HEK293 (cell line): ENCODE data around the gene KREMEN1.

ENCODE experiments used
- BCL11A ChIP-seq: fragments of 450-650 bp; formaldehyde crosslinking; IDR thresholded peaks from 2 replicates; pipeline ENCODE4 v1.5.1; 2016; ENCODE audit warnings: low read depth, missing biosample characterization, missing genetic modification characterization
- GLI2 ChIP-seq: fragments of 450-650 bp; formaldehyde crosslinking; IDR thresholded peaks from 2 replicates; pipeline ENCODE4; 2017; ENCODE audit warnings: missing biosample characterization, missing genetic modification characterization, low read depth, borderline replicate concordance
- HOXA7 ChIP-seq: sonication (generic); formaldehyde crosslinking; IDR thresholded peaks from 2 replicates; pipeline ENCODE4 v1.8.1; 2022; ENCODE audit warnings: missing genetic modification reagents, borderline replicate concordance
- HOXC10 ChIP-seq: sonication (generic); formaldehyde crosslinking; IDR thresholded peaks from 2 replicates; pipeline ENCODE4 v1.8.1; 2023; ENCODE audit warnings: mild to moderate bottlenecking, missing genetic modification reagents
- KLF10 ChIP-seq: fragments of 450-650 bp; IDR thresholded peaks from 2 replicates; pipeline ENCODE4 v1.5.1; 2018; ENCODE audit warnings: missing biosample characterization, mild to moderate bottlenecking, missing genetic modification characterization
- MYNN ChIP-seq: fragments of 450-650 bp; formaldehyde crosslinking; IDR thresholded peaks from 2 replicates; pipeline ENCODE4 v1.5.1; 2016; ENCODE audit warnings: missing biosample characterization, missing genetic modification characterization, borderline replicate concordance
- SALL2 ChIP-seq: fragments of 450-650 bp; formaldehyde crosslinking; IDR thresholded peaks from 2 replicates; pipeline ENCODE4 v1.5.0; 2017; ENCODE audit warnings: missing biosample characterization, mild to moderate bottlenecking, missing genetic modification characterization, borderline replicate concordance
- SCRT1 ChIP-seq: fragments of 450-650 bp; formaldehyde crosslinking; IDR thresholded peaks from 2 replicates; pipeline ENCODE4 v1.5.1; 2016; ENCODE audit warnings: missing biosample characterization, missing genetic modification characterization, borderline replicate concordance
- YY1 ChIP-seq: fragments of 450-650 bp; formaldehyde crosslinking; IDR thresholded peaks from 2 replicates; pipeline ENCODE4 v1.5.1; 2018; ENCODE audit warnings: missing biosample characterization, missing genetic modification characterization
- ZFP3 ChIP-seq: fragments of 450-650 bp; formaldehyde crosslinking; IDR thresholded peaks from 2 replicates; pipeline ENCODE4 v1.5.1; 2016; ENCODE audit warnings: low read depth, missing biosample characterization, missing genetic modification characterization
- ZFP37 ChIP-seq: fragments of 450-650 bp; formaldehyde crosslinking; IDR thresholded peaks from 2 replicates; pipeline ENCODE4 v1.5.1; 2016; ENCODE audit warnings: missing biosample characterization, missing genetic modification characterization
- ZNF112 ChIP-seq: fragments of 450-650 bp; formaldehyde crosslinking; IDR thresholded peaks from 2 replicates; pipeline ENCODE4 v1.5.0; 2017; ENCODE audit warnings: missing biosample characterization, missing genetic modification characterization
- ZNF121 ChIP-seq: fragments of 450-650 bp; formaldehyde crosslinking; IDR thresholded peaks from 2 replicates; pipeline ENCODE4 v1.5.1; 2016; ENCODE audit warnings: missing biosample characterization, missing genetic modification characterization
- ZNF146 ChIP-seq: fragments of 450-650 bp; formaldehyde crosslinking; IDR thresholded peaks from 2 replicates; pipeline ENCODE4 v1.5.1; 2016; ENCODE audit warnings: missing biosample characterization, missing genetic modification characterization
- ZNF157 ChIP-seq: fragments of 450-650 bp; formaldehyde crosslinking; IDR thresholded peaks from 2 replicates; pipeline ENCODE4 v1.5.1; 2016; ENCODE audit warnings: missing biosample characterization, missing genetic modification characterization
- ZNF24 ChIP-seq: fragments of 450-650 bp; formaldehyde crosslinking; IDR thresholded peaks from 2 replicates; pipeline ENCODE4 v1.5.1; 2016; ENCODE audit warnings: missing biosample characterization, missing genetic modification characterization
- ZNF292 ChIP-seq: fragments of 450-650 bp; formaldehyde crosslinking; IDR thresholded peaks from 2 replicates; pipeline ENCODE4 v1.5.1; 2016; ENCODE audit warnings: low read depth, missing biosample characterization, missing genetic modification characterization, borderline replicate concordance
- ZNF335 ChIP-seq: fragments of 450-650 bp; formaldehyde crosslinking; conservative IDR thresholded peaks from 2 replicates; pipeline ENCODE4 v1.5.1; 2016; ENCODE audit warnings: missing biosample characterization, missing genetic modification characterization
- ZNF350 ChIP-seq: fragments of 450-650 bp; formaldehyde crosslinking; IDR thresholded peaks from 2 replicates; pipeline ENCODE4 v1.5.0; 2017; ENCODE audit warnings: missing biosample characterization, mild to moderate bottlenecking, missing genetic modification characterization
- ZNF404 ChIP-seq: fragments of 450-650 bp; formaldehyde crosslinking; IDR thresholded peaks from 2 replicates; pipeline ENCODE4 v1.5.1; 2017; ENCODE audit warnings: missing biosample characterization, missing genetic modification characterization
- ZNF521 ChIP-seq: fragments of 450-650 bp; formaldehyde crosslinking; IDR thresholded peaks from 2 replicates; pipeline ENCODE4 v1.5.1; 2017; ENCODE audit warnings: missing biosample characterization, mild to moderate bottlenecking, missing genetic modification characterization
- ZNF530 ChIP-seq: fragments of 450-650 bp; formaldehyde crosslinking; IDR thresholded peaks from 2 replicates; pipeline ENCODE4 v1.5.1; 2016; ENCODE audit warnings: low read depth, missing biosample characterization, missing genetic modification characterization
- ZNF571 ChIP-seq: fragments of 450-650 bp; formaldehyde crosslinking; IDR thresholded peaks from 2 replicates; pipeline ENCODE4 v1.5.0; 2017; ENCODE audit warnings: missing biosample characterization, missing genetic modification characterization
- ZNF629 ChIP-seq: fragments of 450-650 bp; formaldehyde crosslinking; IDR thresholded peaks from 2 replicates; pipeline ENCODE4 v1.5.1; 2017; ENCODE audit warnings: missing biosample characterization, missing genetic modification characterization
- ZNF768 ChIP-seq: fragments of 450-650 bp; formaldehyde crosslinking; IDR thresholded peaks from 2 replicates; pipeline ENCODE4 v1.5.1; 2018; ENCODE audit warnings: missing biosample characterization, mild to moderate bottlenecking, missing genetic modification characterization
- ZNF785 ChIP-seq: fragments of 450-650 bp; formaldehyde crosslinking; IDR thresholded peaks from 2 replicates; pipeline ENCODE4 v1.5.1; 2016; ENCODE audit warnings: missing biosample characterization, missing genetic modification characterization
- TF ChIP-seq, protein P1 (sequence below): fragments of 450-650 bp; formaldehyde crosslinking; IDR thresholded peaks from 2 replicates; pipeline ENCODE4 v1.5.1; 2017; ENCODE audit warnings: missing biosample characterization, missing genetic modification characterization
- TF ChIP-seq, protein P2 (sequence below): fragments of 450-650 bp; formaldehyde crosslinking; IDR thresholded peaks from 2 replicates; pipeline ENCODE4 v1.5.1; 2016; ENCODE audit warnings: missing biosample characterization, missing genetic modification characterization

Gene KREMEN1

DNA sequence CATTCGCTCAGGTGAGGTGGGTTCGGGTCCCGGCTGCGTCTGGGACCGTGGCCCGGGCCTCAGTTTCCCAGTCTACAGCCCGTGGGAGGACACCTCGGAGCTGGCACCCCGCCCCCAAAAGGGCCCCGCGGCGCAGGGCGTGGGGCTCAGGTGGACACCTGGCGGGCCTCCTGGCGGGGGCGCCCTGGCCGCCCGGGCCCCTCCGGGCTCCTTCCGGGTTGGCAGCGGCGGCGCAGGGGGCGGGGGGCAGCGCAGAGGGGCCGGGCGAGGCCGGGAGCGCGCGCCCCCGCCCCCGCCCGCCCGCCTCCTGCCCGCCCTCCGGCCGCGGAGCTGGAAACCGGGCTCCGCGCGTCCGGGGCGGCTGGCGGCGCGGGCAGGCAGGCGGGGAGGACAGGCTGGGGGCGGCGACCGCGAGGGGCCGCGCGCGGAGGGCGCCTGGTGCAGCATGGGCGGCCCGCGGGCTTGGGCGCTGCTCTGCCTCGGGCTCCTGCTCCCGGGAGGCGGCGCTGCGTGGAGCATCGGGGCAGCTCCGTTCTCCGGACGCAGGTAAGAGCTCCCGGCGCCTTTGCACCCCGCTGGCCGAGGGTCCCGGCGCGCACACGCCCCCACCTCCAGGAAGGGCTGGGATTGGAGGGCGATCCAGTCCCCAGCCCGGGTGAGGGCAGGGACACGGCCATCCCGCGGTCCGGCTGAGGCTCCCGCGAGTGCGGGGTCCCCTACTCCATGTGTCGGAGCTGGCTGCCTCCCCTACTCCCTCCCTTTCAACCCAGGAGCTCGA lies 132.9 kb downstream of the KREMEN1 start, which contains the start of gene EMID1 (continued):
- TF ChIP-seq ZNF521, result no peak
- no peak for TF ChIP-seq ZNF530 (tag by site-specific recombination)
- no peak for TF ChIP-seq GLI2 (tag by site-specific recombination)
- TF ChIP-seq ZNF292 (tag by site-specific recombination), result no peak
- no peak for TF ChIP-seq ZNF112
- TF ChIP-seq ZNF785 (tag by site-specific recombination), result no peak
- TF ChIP-seq SCRT1 (tag by site-specific recombination), result no peak
- TF ChIP-seq, protein P1, sequence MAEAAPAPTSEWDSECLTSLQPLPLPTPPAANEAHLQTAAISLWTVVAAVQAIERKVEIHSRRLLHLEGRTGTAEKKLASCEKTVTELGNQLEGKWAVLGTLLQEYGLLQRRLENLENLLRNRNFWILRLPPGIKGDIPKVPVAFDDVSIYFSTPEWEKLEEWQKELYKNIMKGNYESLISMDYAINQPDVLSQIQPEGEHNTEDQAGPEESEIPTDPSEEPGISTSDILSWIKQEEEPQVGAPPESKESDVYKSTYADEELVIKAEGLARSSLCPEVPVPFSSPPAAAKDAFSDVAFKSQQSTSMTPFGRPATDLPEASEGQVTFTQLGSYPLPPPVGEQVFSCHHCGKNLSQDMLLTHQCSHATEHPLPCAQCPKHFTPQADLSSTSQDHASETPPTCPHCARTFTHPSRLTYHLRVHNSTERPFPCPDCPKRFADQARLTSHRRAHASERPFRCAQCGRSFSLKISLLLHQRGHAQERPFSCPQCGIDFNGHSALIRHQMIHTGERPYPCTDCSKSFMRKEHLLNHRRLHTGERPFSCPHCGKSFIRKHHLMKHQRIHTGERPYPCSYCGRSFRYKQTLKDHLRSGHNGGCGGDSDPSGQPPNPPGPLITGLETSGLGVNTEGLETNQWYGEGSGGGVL, result peak; percentile 71; the same call in 1 of the 2 replicates
- no peak for TF ChIP-seq HOXC10 (CRISPR knock-in tag)
- no peak for TF ChIP-seq ZNF350 (tag by site-specific recombination)
- TF ChIP-seq ZNF768 (tag by site-specific recombination), result no peak
- TF ChIP-seq MYNN (tag by site-specific recombination), result no peak
- no peak for TF ChIP-seq ZNF24 (tag by site-specific recombination)
- TF ChIP-seq ZNF157 (tag by site-specific recombination), result no peak
- TF ChIP-seq ZNF404, result no peak
- no peak for TF ChIP-seq YY1 (tag by site-specific recombination)
- TF ChIP-seq ZNF121 (tag by site-specific recombination), result no peak
- TF ChIP-seq, protein P2, sequence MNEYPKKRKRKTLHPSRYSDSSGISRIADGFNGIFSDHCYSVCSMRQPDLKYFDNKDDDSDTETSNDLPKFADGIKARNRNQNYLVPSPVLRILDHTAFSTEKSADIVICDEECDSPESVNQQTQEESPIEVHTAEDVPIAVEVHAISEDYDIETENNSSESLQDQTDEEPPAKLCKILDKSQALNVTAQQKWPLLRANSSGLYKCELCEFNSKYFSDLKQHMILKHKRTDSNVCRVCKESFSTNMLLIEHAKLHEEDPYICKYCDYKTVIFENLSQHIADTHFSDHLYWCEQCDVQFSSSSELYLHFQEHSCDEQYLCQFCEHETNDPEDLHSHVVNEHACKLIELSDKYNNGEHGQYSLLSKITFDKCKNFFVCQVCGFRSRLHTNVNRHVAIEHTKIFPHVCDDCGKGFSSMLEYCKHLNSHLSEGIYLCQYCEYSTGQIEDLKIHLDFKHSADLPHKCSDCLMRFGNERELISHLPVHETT, result no peak
- no peak for TF ChIP-seq ZNF146 (tag by site-specific recombination)
- TF ChIP-seq ZNF335 (tag by site-specific recombination), result peak; percentile 73; the same call in 1 of the 2 replicates
- no peak for TF ChIP-seq ZFP3 (tag by site-specific recombination)
- TF ChIP-seq KLF10 (tag by site-specific recombination), result no peak
- TF ChIP-seq ZNF629 (tag by site-specific recombination), result no peak
- no peak for TF ChIP-seq ZFP37 (tag by site-specific recombination)
- TF ChIP-seq SALL2 (tag by site-specific recombination), result no peak
- no peak for TF ChIP-seq ZNF571 (tag by site-specific recombination)
- TF ChIP-seq HOXA7, result no peak
- no peak for TF ChIP-seq BCL11A (tag by site-specific recombination)
